GM12878 (cell line): ENCODE measurements around the gene PIR. TPM values are rescaled to one million over a fixed set of nuclear protein-coding genes. Genes with fewer than 3 reads are reported as not detected.

Experiments
- ATAC-seq: fragments of 200-7000 bp; cut with Tn5 transposase; 3 replicates; pipeline ENCODE4 v1.9.1; 2020; ENCODE audit warnings: mild to moderate bottlenecking, moderate library complexity
- BruUV-seq: library from RNA; stranded (reverse); fragments of 400-500 nt; replicated peaks from 2 replicates; lab custom pipeline; 2021; lab: Mats Ljungman, UMichigan
- CTCF ChIA-PET: fragments of 300-600 bp; sonication (Branson Sonifier 250); formaldehyde crosslinking; extraction: SDS; loops from one replicate; lab custom pipeline; 2021; ENCODE audit warnings: inconsistent platforms; lab: Yijun Ruan, JAX
- POLR2A ChIA-PET: fragments of 350-600 bp; formaldehyde crosslinking; extraction: SDS; loops from one replicate; lab custom pipeline; 2021; ENCODE audit warnings: inconsistent platforms; lab: Charles Lee
- RAD21 ChIA-PET: fragments of 300-600 bp; sonication (Branson Sonifier 250); formaldehyde crosslinking; loops from one replicate; lab custom pipeline; 2023; ENCODE audit warnings: antibody characterized with exemption; ENCODE audit not compliant: unreplicated experiment; lab: Charles Lee
- SMC1A ChIA-PET: fragments of 300-600 bp; sonication (Branson Sonifier 250); formaldehyde crosslinking; loops from one replicate; lab custom pipeline; 2023; ENCODE audit not compliant: unreplicated experiment, uncharacterized antibody; lab: Charles Lee
- DNase-seq: peaks from one replicate; pipeline ENCODE4 v3.0.0-alpha.2; 2011; ENCODE audit warnings: low read depth, low spot score
- FAIRE-seq: peaks from 3 replicates; lab custom pipeline; 2011; peaks lifted over from hg19 to GRCh38; lab: Jason Lieb, UNC
- H2AFZ ChIP-seq: 2 replicates; pipeline ENCODE4 v1.6.0; 2011; ENCODE audit warnings: low read depth, low read length, control low read depth; ENCODE audit not compliant: control insufficient read depth
- H3K27ac ChIP-seq: 2 replicates; pipeline ENCODE4 v1.5.1; 2011; ENCODE audit warnings: control low read depth; ENCODE audit not compliant: control insufficient read depth, insufficient read depth
- H3K27me3 ChIP-seq, 2 experiments: replicated peaks in 1 of 2; 2 replicates each; pipeline versions ENCODE4 v1.6.0 to v1.6.1; 2011; ENCODE audit warnings: low read length in 1 of 2; ENCODE audit not compliant: control insufficient read depth in 2 of 2, insufficient read depth in 2 of 2
- H3K36me3 ChIP-seq, 2 experiments: 2 replicates each; pipeline ENCODE4 v1.5.1; 2011; ENCODE audit warnings: low read length in 1 of 2; ENCODE audit not compliant: control insufficient read depth in 2 of 2, insufficient read depth in 2 of 2
- H3K4me1 ChIP-seq: 2 replicates; pipeline ENCODE4 v1.6.1; 2011; ENCODE audit warnings: mild to moderate bottlenecking, low read length, moderate library complexity, mixed read lengths; ENCODE audit not compliant: control insufficient read depth, insufficient read depth
- H3K4me2 ChIP-seq: 2 replicates; pipeline ENCODE4 v1.6.0; 2011; ENCODE audit warnings: control low read depth; ENCODE audit not compliant: control insufficient read depth, insufficient read depth
- H3K4me3 ChIP-seq: fragments of 200-600 bp; sonication (generic); 2 replicates; pipeline ENCODE4 v1.5.1; 2016
- H3K79me2 ChIP-seq: 2 replicates; pipeline ENCODE4 v1.6.0; 2011; ENCODE audit warnings: low read length; ENCODE audit not compliant: control insufficient read depth, insufficient read depth
- H3K9ac ChIP-seq: 2 replicates; pipeline ENCODE4 v1.8.0; 2011; ENCODE audit warnings: low read length, control low read depth, mixed read lengths; ENCODE audit not compliant: control insufficient read depth, insufficient read depth
- H3K9me3 ChIP-seq: replicated peaks from 3 replicates; pipeline ENCODE4 v1.5.1; 2011; ENCODE audit warnings: mild to moderate bottlenecking, low read length; ENCODE audit not compliant: control insufficient read depth, insufficient read depth
- H4K20me1 ChIP-seq: 2 replicates; pipeline ENCODE4 v1.6.0; 2011; ENCODE audit not compliant: control insufficient read depth, insufficient read depth
- DPF2 ChIP-seq: fragments of 450-650 bp; IDR thresholded peaks from 2 replicates; pipeline ENCODE4 v1.6.1; 2017; ENCODE audit warnings: mild to moderate bottlenecking
- SMC3 ChIP-seq: IDR thresholded peaks from 2 replicates; pipeline ENCODE4 v1.6.1; 2011; ENCODE audit warnings: low read length, improper control_type of control experiment, borderline replicate concordance
- STAT3 ChIP-seq: IDR thresholded peaks from 2 replicates; pipeline ENCODE4 v1.6.1; 2011; ENCODE audit warnings: low read depth, low read length, improper control_type of control experiment
- SUZ12 ChIP-seq: fragments of 200-600 bp; sonication (generic); IDR thresholded peaks from one replicate; pipeline ENCODE4 v1.6.1; 2018; ENCODE audit warnings: antibody characterized with exemption, mild to moderate bottlenecking; ENCODE audit not compliant: unreplicated experiment
- WGBS: methylation state at CpG from one replicate; pipeline ENCODE4 v1.1.6; 2016; ENCODE audit warnings: low lambda C conversion rate; ENCODE audit not compliant: insufficient replicate concordance, insufficient coverage; ENCODE audit errors: missing lambda C conversion rate; 5-methylcytosine and 5-hydroxymethylcytosine counted together
- in situ Hi-C: fragments of 300-500 bp; cut with MboI; formaldehyde crosslinking; loops from 9 replicates; pipeline ENCODE4 v1.14.3; 2018; ENCODE audit warnings: mixed read lengths
- intact Hi-C: fragments of 100-400 bp; cut with micrococcal nuclease; formaldehyde crosslinking; loops from one replicate; pipeline ENCODE4 v1.14.2; 2022; ENCODE audit not compliant: unreplicated experiment
- polyA plus RNA-seq, 11 experiments: library from polyadenylated mRNA; depleted of rRNA in 4 of 11; unstranded in 6 of 11; stranded (reverse) in 5 of 11; fragments of >200 nt; fragmentation: Nextera tagmentation in 4 of 11; fragmentation: Illumina TruSeq in 1 of 11; extraction: Ambion mirVana in 4 of 11; extraction: Trizol in 1 of 11; gene quantifications; 1 replicate in 1 of 11; 2 replicates in 10 of 11; pipeline versions ENCODE4 v1.2.1 to v1.2.3, GENCODE V29; 2011 to 2016; ENCODE audit warnings: inconsistent platforms in 2 of 11, missing spikeins in 2 of 11, low read depth in 1 of 11
- total RNA-seq, 4 experiments: library from RNA; depleted of rRNA in 3 of 4; stranded (reverse); fragments of >200 nt in 3 of 4; fragmentation: Illumina TruSeq in 1 of 4; extraction: Trizol in 1 of 4; gene quantifications; 2 replicates each; pipeline versions ENCODE4 v1.2.1 to v1.2.3, GENCODE V29; 2013 to 2021

PIR gene
- total and polyA plus RNA-seq, 10 of the 15 experiments (the other 5 are each of a cell fraction or from before 2014, with no cell fraction given), result 3.8 to 16.5 (median 7.3) TPM

- TF ChIP-seq DPF2, result no peak
Measured at GRCh38 chrX:15373976-15374375, 119.2 kb downstream of the PIR start (continued).

GRCh38 chrX:15366506-15367352, 126.4 kb downstream of the PIR start:
- ChIA-PET CTCF (interaction anchor here (1.2 to 3.2 kb wide), 2 partner anchors 17 to 39 kb away, joined by 3 to 11 read pairs; no protein-coding TSS in a partner anchor), RAD21 (no interaction called here), POLR2A (no interaction called here), SMC1A (interaction anchor here (1.3 to 2.3 kb wide), 2 partner anchors 12 to 17 kb away, joined by 4 to 6 read pairs; no protein-coding TSS in a partner anchor)
- no peak for TF ChIP-seq SMC3
- TF ChIP-seq SUZ12, result no peak
- TF ChIP-seq STAT3, result no peak
- ATAC-seq (no peak), FAIRE-seq (no peak), DNase-seq (no peak)
- Histone ChIP-seq H2AFZ (no peak overlapping the region), H3K9ac (no peak overlapping the region), H3K27ac (no peak overlapping the region), H3K4me2 (no peak overlapping the region), H3K4me1 (no peaks in the 10 kb centered on the region), H3K36me3 (no peaks in the 10 kb centered on the region), H3K79me2 (no peaks in the 10 kb centered on the region), H3K27me3 (no peaks in the 10 kb centered on the region; a peak in 1 of 4 replicates), H3K4me3 (no peak overlapping the region), H4K20me1 (no peaks in the 10 kb centered on the region), H3K9me3 (no peaks in the 10 kb centered on the region)
- WGBS, result 44% methylated on average over 9 of the region's 9 CpGs
- in situ Hi-C loops, result no loop called here
- no TSS peak for BruUV-seq
- intact Hi-C loops, result no loop called here
